Upper lobe of left lung (tissue), 6 donors: ENCODE measurements around the gene PIGS. TPM values are rescaled to one million over a fixed set of nuclear protein-coding genes. Genes with fewer than 3 reads are reported as not detected.

Experiments used
- ATAC-seq, 2 donors: fragments of 200-7000 bp; cut with Tn5 transposase; one replicate each; pipeline ENCODE4 v1.9.1; 2022; ENCODE audit warnings: mild to moderate bottlenecking in 2 of 2, moderate library complexity in 2 of 2; ENCODE audit not compliant: low FRiP score in 2 of 2
- DNase-seq, 2 donors: peaks; one replicate each; pipeline ENCODE4 v3.0.0-alpha.2; 2019 to 2020
- H3K27ac ChIP-seq, 4 donors: fragments of 200-600 bp; sonication (generic); one replicate each; pipeline ENCODE4 v1.5.1; 2016 to 2019
- H3K27me3 ChIP-seq, 4 donors: fragments of 200-600 bp; sonication (generic); one replicate each; pipeline ENCODE4 v1.5.1; 2017 to 2019
- H3K36me3 ChIP-seq, 4 donors: fragments of 200-600 bp; sonication (generic); one replicate each; pipeline ENCODE4 v1.5.1; 2016 to 2019
- H3K4me1 ChIP-seq, 4 donors: fragments of 200-600 bp; sonication (generic); one replicate each; pipeline ENCODE4 v1.5.1; 2018 to 2019
- H3K4me3 ChIP-seq, 4 donors: fragments of 200-600 bp; sonication (generic); one replicate each; pipeline ENCODE4 v1.5.1; 2017 to 2019; ENCODE audit warnings: mild to moderate bottlenecking in 2 of 4, moderate library complexity in 1 of 4
- H3K9me3 ChIP-seq, 4 donors: fragments of 200-600 bp; sonication (generic); one replicate each; pipeline ENCODE4 v1.5.1; 2018 to 2019
- EP300 ChIP-seq, 4 donors: sonication (generic); formaldehyde crosslinking; IDR thresholded peaks; one replicate each; pipeline ENCODE4 v1.5.1; 2017; ENCODE audit warnings: antibody characterized with exemption in 4 of 4, control low read depth in 2 of 4
- POLR2A ChIP-seq, 4 donors: fragments of 450-650 bp; IDR thresholded peaks; one replicate each; pipeline ENCODE4 v1.5.1; 2016 to 2017; ENCODE audit warnings: antibody characterized with exemption in 4 of 4, mild to moderate bottlenecking in 2 of 4
- POLR2AphosphoS5 ChIP-seq, 2 donors: sonication (generic); formaldehyde crosslinking; IDR thresholded peaks; one replicate each; pipeline ENCODE4 v1.5.1; 2017; ENCODE audit warnings: antibody characterized with exemption in 2 of 2
- WGBS, 2 donors: methylation state at CpG; one replicate each; pipeline ENCODE4 v1.1.5; 2017 to 2018; 5-methylcytosine and 5-hydroxymethylcytosine counted together
- total RNA-seq, 6 donors: library from RNA; depleted of rRNA in 4 of 6; stranded (reverse); fragments of >200 nt in 4 of 6; gene quantifications; one replicate each; pipeline versions ENCODE4 v1.1.0 to v1.2.1, GENCODE V29; 2016 to 2021
- TF ChIP-seq, protein P1 (sequence below), 6 experiments: fragments of 450-650 bp in 4 of 6; fragments of 200-600 bp in 2 of 6; sonication (generic) in 2 of 6; IDR thresholded peaks; one replicate each; pipeline ENCODE4 v1.5.1; 2016 to 2019; ENCODE audit warnings: antibody characterized with exemption in 6 of 6
- donor health status: DM: no; HTN: no; CAD: no; lungs with moderate emphysema.
- donor health status: DM: no; HTN: yes; CAD: no; lungs with severe emphysema.

PIGS gene
- total RNA-seq, 6 donors from 2014 or later, result 36.7 to 69.6 (median 58.1) TPM

DNA sequence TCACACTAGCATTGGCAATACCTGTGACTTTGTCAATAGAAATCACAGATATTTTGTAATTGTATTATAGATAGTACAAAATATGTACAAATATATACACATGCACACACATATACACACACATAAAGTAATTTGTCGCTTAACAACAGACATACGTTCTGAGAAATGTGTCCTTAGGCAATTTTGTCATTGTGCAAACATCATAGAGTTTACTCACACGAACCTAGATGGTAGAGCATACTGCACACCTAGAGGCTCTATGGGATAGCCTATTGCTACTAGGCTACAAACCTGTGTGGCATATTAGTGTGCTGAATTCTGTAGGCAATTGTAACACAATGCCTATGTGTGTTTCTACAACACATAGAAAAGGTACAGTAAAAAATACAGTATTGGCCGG, 29.9 kb downstream of the PIGS start:
- no peak overlapping the region for H3K4me3 ChIP-seq
- H3K9me3 ChIP-seq, result no peaks in the 10 kb centered on the region
- no peak overlapping the region for H3K27ac ChIP-seq
- no peak for ATAC-seq
- peaks cover 0 to under 1% (median 0%) of the 10 kb centered on the region in 4 donors for H3K36me3 ChIP-seq
- no peak for DNase-seq
- 86 to 88% methylated on average over 4 of the region's 4 CpGs for WGBS, 2 donors
- TF ChIP-seq POLR2AphosphoS5 (IDR thresholded peaks at IDR 0.05), result no peak
- TF ChIP-seq, protein P1, sequence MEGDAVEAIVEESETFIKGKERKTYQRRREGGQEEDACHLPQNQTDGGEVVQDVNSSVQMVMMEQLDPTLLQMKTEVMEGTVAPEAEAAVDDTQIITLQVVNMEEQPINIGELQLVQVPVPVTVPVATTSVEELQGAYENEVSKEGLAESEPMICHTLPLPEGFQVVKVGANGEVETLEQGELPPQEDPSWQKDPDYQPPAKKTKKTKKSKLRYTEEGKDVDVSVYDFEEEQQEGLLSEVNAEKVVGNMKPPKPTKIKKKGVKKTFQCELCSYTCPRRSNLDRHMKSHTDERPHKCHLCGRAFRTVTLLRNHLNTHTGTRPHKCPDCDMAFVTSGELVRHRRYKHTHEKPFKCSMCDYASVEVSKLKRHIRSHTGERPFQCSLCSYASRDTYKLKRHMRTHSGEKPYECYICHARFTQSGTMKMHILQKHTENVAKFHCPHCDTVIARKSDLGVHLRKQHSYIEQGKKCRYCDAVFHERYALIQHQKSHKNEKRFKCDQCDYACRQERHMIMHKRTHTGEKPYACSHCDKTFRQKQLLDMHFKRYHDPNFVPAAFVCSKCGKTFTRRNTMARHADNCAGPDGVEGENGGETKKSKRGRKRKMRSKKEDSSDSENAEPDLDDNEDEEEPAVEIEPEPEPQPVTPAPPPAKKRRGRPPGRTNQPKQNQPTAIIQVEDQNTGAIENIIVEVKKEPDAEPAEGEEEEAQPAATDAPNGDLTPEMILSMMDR (IDR thresholded peaks at IDR 0.05), result no peak
- no peaks in the 10 kb centered on the region for H3K27me3 ChIP-seq
- H3K4me1 ChIP-seq, result no peaks in the 10 kb centered on the region

DNA sequence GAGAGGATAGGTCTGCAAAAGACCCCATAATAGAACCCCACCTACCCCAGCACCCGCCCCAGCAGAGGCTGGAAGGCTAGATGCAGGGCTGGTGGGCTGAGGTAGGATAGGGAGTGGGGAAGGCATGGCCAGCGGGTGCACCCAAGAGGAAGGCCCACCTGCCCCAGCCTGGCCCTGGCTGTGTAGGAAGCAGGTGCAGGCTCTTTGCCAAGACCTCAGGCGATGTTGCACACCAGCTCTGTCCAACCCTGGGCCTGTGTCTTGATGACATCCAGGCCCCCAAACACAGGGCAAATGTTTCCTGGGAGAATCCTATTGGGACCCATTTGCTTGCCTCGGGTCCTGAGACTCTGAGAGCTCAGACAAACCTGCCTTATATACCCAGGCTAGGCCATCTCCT, 31.1 kb downstream of the PIGS start:
- 83 to 86% methylated on average over 3 to 4 of the region's 4 CpGs for WGBS, 2 donors
- TF ChIP-seq POLR2AphosphoS5 (IDR thresholded peaks at IDR 0.05) (no peak), EP300 (IDR thresholded peaks at IDR 0.05) (no peak)
- TF ChIP-seq, protein P1 (IDR thresholded peaks at IDR 0.05), result no peak
- no peaks in the 10 kb centered on the region for H3K9me3 ChIP-seq
- no peaks in the 10 kb centered on the region for H3K27me3 ChIP-seq
- H3K27ac ChIP-seq, result no peak overlapping the region
- H3K36me3 ChIP-seq, result no peaks in the 10 kb centered on the region
- H3K4me1 ChIP-seq, result peaks cover 0 to 7% (median 3%) of the 10 kb centered on the region in 4 donors
- DNase-seq (no peak), ATAC-seq (no peak)
- no peak overlapping the region for H3K4me3 ChIP-seq

DNA sequence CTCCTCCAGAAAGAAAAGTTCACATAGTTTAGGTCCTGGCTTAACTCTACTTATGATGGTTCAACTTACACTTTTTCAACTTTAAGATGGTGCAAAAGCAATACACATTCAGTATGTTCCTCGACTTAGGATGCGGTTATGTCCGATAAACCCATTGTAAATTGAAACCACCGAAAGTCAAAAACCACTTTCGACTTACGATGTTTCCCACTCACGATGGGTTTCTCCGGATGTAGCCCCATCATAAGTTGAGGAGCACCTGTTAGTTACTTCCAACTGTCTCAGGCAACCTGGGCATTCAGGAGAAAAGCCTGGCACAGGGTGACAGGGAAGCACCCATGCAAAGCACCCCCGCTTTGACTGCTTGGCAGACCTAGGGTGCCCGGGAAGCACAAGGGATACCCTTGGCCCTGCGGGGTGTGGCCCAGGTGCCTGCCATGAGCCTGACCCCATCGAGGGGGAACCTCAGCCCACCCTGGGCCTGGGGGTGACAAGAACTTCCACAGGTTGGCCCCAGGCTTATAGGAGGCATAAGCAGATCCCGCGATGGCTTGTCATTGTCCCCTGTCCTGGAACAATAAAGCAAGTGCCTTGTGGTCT, 32.9 kb downstream of the PIGS start:
- H3K27ac ChIP-seq, result no peak overlapping the region
- WGBS, 2 donors, result 89 to 90% methylated on average over 9 to 14 of the region's 14 CpGs
- DNase-seq (no peak), ATAC-seq (no peak)
- H3K27me3 ChIP-seq, result no peaks in the 10 kb centered on the region
- H3K9me3 ChIP-seq, result no peaks in the 10 kb centered on the region
- H3K4me1 ChIP-seq, result peaks cover 0 to 13% (median 3%) of the 10 kb centered on the region in 4 donors
- TF ChIP-seq POLR2A (IDR thresholded peaks at IDR 0.05) (no peak), EP300 (IDR thresholded peaks at IDR 0.05) (no peak), POLR2AphosphoS5 (IDR thresholded peaks at IDR 0.05) (no peak)
- TF ChIP-seq, protein P1 (IDR thresholded peaks at IDR 0.05), result no peak
- H3K36me3 ChIP-seq, result no peaks in the 10 kb centered on the region
- no peak overlapping the region for H3K4me3 ChIP-seq

DNA sequence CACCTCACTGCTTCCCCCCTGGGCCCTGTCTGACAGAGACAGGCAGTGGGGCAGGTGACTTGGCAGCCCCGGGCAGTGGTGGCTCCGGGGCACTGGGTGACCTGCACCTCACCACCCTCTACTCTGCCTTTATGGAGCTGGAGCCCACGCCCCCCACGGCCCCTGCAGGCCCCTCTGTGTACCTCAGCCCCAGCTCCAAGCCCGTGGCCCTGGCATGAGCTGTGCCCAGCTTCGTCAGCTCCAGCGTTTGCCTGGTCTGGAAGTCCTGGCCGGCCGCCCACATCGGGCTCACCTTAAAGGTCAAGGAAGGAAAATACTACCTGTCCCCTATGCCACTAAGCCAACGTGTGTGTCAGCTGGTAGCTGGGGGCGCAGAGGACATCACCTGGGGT, 34.1 kb downstream of the PIGS start:
- no peak for TF ChIP-seq POLR2A (IDR thresholded peaks at IDR 0.05)
- no peak for TF ChIP-seq POLR2AphosphoS5 (IDR thresholded peaks at IDR 0.05)
- TF ChIP-seq EP300 (IDR thresholded peaks at IDR 0.05), result no peak
- TF ChIP-seq, protein P1 (IDR thresholded peaks at IDR 0.05), result no peak
- Histone ChIP-seq H3K36me3 (no peaks in the 10 kb centered on the region), H3K27me3 (no peaks in the 10 kb centered on the region), H3K4me3 (no peak overlapping the region), H3K4me1 (peaks cover 0 to 19% (median 3%) of the 10 kb centered on the region in 4 donors), H3K27ac (no peak overlapping the region), H3K9me3 (no peaks in the 10 kb centered on the region)
- ATAC-seq (no peak), DNase-seq (peak in 1 of 2 donors; percentile 79)
- 81% methylated on average over 10 to 12 of the region's 12 CpGs for WGBS, 2 donors

DNA sequence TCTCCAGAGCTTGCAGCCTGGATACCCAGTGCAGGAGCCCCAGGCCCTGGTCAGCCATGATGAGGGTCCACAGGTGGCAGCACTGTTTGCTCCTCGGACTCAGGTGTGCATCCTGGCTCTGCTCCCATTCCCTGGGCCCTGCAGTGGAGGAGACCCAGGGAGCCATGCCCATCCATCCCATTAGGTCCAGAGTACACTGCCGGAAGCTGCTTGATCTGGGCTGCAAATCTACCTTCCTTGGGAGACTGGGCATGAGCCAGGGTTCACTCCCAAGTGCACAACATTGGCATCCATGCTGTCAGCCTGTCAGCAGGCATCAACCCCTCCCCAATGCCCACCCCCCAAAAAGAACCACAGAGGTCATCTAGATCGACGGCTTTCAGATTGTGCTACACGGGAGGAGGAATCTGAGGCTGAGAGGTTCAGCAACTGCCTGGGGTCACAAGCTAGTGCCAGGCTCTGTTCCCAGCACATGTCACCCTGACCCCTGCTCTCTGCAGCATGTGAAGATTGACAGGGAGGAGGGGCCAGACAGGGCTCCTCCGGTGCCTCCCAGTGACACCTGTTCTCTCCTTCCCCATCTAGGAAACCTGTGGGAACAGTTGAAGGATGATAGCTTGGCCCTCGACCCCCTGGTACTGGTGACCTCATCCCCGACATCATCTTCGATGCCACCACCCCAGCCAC, 34.6 kb downstream of the PIGS start:
- H3K4me1 ChIP-seq, result peaks cover 0 to 19% (median 3%) of the 10 kb centered on the region in 4 donors
- H3K9me3 ChIP-seq, result no peaks in the 10 kb centered on the region
- TF ChIP-seq, protein P1 (IDR thresholded peaks at IDR 0.05), result no peak
- TF ChIP-seq POLR2AphosphoS5 (IDR thresholded peaks at IDR 0.05) (no peak), EP300 (IDR thresholded peaks at IDR 0.05) (no peak), POLR2A (IDR thresholded peaks at IDR 0.05) (no peak)
- WGBS, 2 donors, result 80 to 90% methylated on average over 2 to 9 of the region's 9 CpGs
- no peaks in the 10 kb centered on the region for H3K27me3 ChIP-seq
- no peak for DNase-seq
- H3K27ac ChIP-seq, result no peak overlapping the region
- ATAC-seq, result no peak
- H3K36me3 ChIP-seq, result no peaks in the 10 kb centered on the region
- H3K4me3 ChIP-seq, result no peak overlapping the region
